ENCODE results near the gene GNG7. TPM values are rescaled to one million over a fixed set of nuclear protein-coding genes. Genes with fewer than 3 reads are reported as not detected.

The GNG7 gene
- polyA plus RNA-seq, 3 donors: 1.1 to 1.6 (median 1.3) TPM

DNA sequence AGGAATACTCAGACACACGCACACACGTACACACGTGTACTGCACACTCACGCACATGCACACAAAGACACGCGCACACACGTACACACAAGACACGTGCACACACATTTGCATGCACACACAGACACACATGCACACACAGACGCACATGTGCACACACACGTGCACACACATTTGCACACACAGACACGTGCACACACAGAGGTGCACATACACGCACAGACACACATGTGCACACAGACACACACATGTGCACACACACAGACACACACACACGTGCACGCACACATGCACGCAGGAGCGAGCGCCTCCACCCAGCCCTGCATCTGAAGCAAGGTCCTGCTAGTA lies 145.4 kb downstream of the GNG7 start:
- no peak overlapping the region for H2AFZ ChIP-seq (ENCODE audit: insufficient read depth, low read depth, low read length, poor library complexity, severe bottlenecking)
- peaks cover 14 to 19% of the 10 kb centered on the region in 2 donors for H3K4me1 ChIP-seq (ENCODE audit: control insufficient read depth in 1 of 2, insufficient read depth in 2 of 2, low read length in 2 of 2)

DNA sequence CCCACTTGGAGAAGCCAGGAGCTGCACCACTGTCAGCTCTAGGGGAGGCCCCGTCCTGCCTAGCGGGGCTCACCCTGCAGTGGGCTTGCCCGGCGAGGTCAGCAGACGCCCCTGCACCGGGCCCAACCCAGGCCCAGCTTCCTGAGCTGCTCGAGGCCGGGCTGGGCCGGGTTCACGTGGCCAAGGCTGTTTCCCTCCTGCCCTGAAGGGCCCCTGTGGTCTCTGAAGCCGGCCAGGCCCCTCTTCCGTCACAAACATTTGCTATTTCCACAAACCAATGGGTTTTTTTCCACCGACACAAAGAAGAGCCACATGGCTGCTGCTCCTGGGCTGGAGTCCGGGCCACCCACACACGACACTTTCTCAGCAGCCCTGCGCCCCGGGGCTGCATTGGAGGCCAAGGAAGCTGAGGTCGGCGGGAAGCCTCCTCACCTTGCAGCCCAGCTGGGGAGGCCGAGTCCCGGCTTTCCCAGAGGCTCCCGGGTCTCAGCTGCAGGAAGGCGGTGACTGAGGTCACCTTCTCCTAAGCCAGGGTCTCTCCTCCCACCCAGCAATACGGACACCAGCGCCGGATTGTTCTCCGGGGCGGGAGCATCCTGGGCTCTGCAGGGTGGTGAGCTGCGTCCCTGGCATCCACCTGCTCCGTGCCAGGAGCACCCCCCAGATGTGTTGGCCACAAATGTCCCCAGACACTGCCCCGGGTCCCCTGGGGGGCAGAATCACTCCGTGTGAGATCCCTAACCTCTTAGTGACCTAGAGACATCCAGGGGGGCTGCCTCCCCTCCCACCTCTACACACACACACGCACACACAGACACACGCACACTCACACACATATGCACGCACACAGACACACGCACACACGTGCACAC lies 146.0 kb downstream of the GNG7 start:
- no peak overlapping the region for H2AFZ ChIP-seq (ENCODE audit: insufficient read depth, low read depth, low read length, poor library complexity, severe bottlenecking)
- intact Hi-C loops (cut with micrococcal nuclease): no loop called here
- H3K4me3 ChIP-seq (replicated peaks in 1 of 3; ENCODE audit: low read depth in 2 of 3, low read length in 3 of 3): no peak overlapping the region
- H3K9me3 ChIP-seq (replicated peaks in 1 of 2; ENCODE audit: control insufficient read depth in 1 of 2, insufficient read depth in 1 of 2, low read length in 2 of 2): no peaks in the 10 kb centered on the region
- TF ChIP-seq, protein P1, sequence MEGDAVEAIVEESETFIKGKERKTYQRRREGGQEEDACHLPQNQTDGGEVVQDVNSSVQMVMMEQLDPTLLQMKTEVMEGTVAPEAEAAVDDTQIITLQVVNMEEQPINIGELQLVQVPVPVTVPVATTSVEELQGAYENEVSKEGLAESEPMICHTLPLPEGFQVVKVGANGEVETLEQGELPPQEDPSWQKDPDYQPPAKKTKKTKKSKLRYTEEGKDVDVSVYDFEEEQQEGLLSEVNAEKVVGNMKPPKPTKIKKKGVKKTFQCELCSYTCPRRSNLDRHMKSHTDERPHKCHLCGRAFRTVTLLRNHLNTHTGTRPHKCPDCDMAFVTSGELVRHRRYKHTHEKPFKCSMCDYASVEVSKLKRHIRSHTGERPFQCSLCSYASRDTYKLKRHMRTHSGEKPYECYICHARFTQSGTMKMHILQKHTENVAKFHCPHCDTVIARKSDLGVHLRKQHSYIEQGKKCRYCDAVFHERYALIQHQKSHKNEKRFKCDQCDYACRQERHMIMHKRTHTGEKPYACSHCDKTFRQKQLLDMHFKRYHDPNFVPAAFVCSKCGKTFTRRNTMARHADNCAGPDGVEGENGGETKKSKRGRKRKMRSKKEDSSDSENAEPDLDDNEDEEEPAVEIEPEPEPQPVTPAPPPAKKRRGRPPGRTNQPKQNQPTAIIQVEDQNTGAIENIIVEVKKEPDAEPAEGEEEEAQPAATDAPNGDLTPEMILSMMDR (IDR thresholded peaks at IDR 0.05): no peak
- no peak overlapping the region for H3K27ac ChIP-seq (ENCODE audit: low read depth in 1 of 2, low read length in 2 of 2)
- 73% methylated on average over 34 of the region's 37 CpGs for WGBS (ENCODE audit: insufficient coverage)
- Mint-ChIP-seq H3K27me3 (ENCODE audit: low read depth in 3 of 3) (peaks cover 0 to 3% (median 0%) of the 10 kb centered on the region in 3 donors), H3K36me3 (peaks cover 0 to 2% of the 10 kb centered on the region in 2 donors), H3K27ac (peak overlapping the region in 2 of 7 donors; percentile 13 to 42), H3K4me3 (no peak overlapping the region), H3K9me3 (no peaks in the 10 kb centered on the region), H3K4me1 (peaks cover 19% of the 10 kb centered on the region)
- H3K27me3 ChIP-seq (ENCODE audit: control insufficient read depth in 2 of 2, insufficient read depth in 2 of 2, low read length in 2 of 2): no peaks in the 10 kb centered on the region
- no peaks in the 10 kb centered on the region for H4K20me1 ChIP-seq (ENCODE audit: insufficient read depth, low read length)
- no peaks in the 10 kb centered on the region for H3K36me3 ChIP-seq (replicated peaks in 1 of 2; ENCODE audit: control insufficient read depth in 1 of 2, insufficient read depth in 2 of 2, low read length in 2 of 2)
- no peaks in the 10 kb centered on the region for H3K79me2 ChIP-seq (ENCODE audit: insufficient read depth, low read length)
- no peak for DNase-seq
- H3K4me2 ChIP-seq (replicated peaks; ENCODE audit: extremely low read depth, low read length, poor library complexity, severe bottlenecking): no peak overlapping the region
- H3K9ac ChIP-seq (ENCODE audit: insufficient read depth, low read length, poor library complexity, severe bottlenecking): no peak overlapping the region
- peaks cover 15 to 18% of the 10 kb centered on the region in 2 donors for H3K4me1 ChIP-seq (ENCODE audit: control insufficient read depth in 1 of 2, insufficient read depth in 2 of 2, low read length in 2 of 2)

More for the DNA sequence above, 145.4 kb downstream of the GNG7 start:
- no peaks in the 10 kb centered on the region for H3K27me3 ChIP-seq (ENCODE audit: control insufficient read depth in 2 of 2, insufficient read depth in 2 of 2, low read length in 2 of 2)
- intact Hi-C loops (cut with micrococcal nuclease): no loop called here
- Mint-ChIP-seq H3K4me1 (peaks cover 18% of the 10 kb centered on the region), H3K27ac (peak overlapping the region in 1 of 7 donors; percentile 13), H3K27me3 (ENCODE audit: low read depth in 3 of 3) (peaks cover 2 to 7% (median 3%) of the 10 kb centered on the region in 3 donors), H3K9me3 (no peaks in the 10 kb centered on the region), H3K4me3 (no peak overlapping the region), H3K36me3 (peaks cover 0 to 2% of the 10 kb centered on the region in 2 donors)
- no peak for DNase-seq
- H3K9ac ChIP-seq (ENCODE audit: insufficient read depth, low read length, poor library complexity, severe bottlenecking): no peak overlapping the region
- H3K36me3 ChIP-seq (replicated peaks in 1 of 2; ENCODE audit: control insufficient read depth in 1 of 2, insufficient read depth in 2 of 2, low read length in 2 of 2): no peaks in the 10 kb centered on the region
- H3K9me3 ChIP-seq (replicated peaks in 1 of 2; ENCODE audit: control insufficient read depth in 1 of 2, insufficient read depth in 1 of 2, low read length in 2 of 2): no peaks in the 10 kb centered on the region
- 94% methylated on average over 16 of the region's 17 CpGs for WGBS (ENCODE audit: insufficient coverage)
- H3K4me3 ChIP-seq (replicated peaks in 1 of 3; ENCODE audit: low read depth in 2 of 3, low read length in 3 of 3): no peak overlapping the region
- no peak overlapping the region for H3K27ac ChIP-seq (ENCODE audit: low read depth in 1 of 2, low read length in 2 of 2)
- TF ChIP-seq, protein P1 (IDR thresholded peaks at IDR 0.05): no peak
- H4K20me1 ChIP-seq (ENCODE audit: insufficient read depth, low read length): no peaks in the 10 kb centered on the region
- H3K4me2 ChIP-seq (replicated peaks; ENCODE audit: extremely low read depth, low read length, poor library complexity, severe bottlenecking): no peak overlapping the region
- H3K79me2 ChIP-seq (ENCODE audit: insufficient read depth, low read length): no peaks in the 10 kb centered on the region
